WTC11 (cell line): ENCODE measurements around the gene FAM13A.

ENCODE experiments used
- CTCF ChIP-seq: fragments of 200-600 bp; IDR thresholded peaks from 2 replicates; pipeline ENCODE4 v1.8.0; 2022; ENCODE audit warnings: antibody characterized with exemption
- ESRRA ChIP-seq: sonication (generic); formaldehyde crosslinking; IDR thresholded peaks from 2 replicates; pipeline ENCODE4 v1.8.1; 2022; ENCODE audit warnings: mild to moderate bottlenecking, missing genetic modification reagents, borderline replicate concordance
- FOXK1 ChIP-seq: sonication (generic); formaldehyde crosslinking; IDR thresholded peaks from 2 replicates; pipeline ENCODE4 v1.8.0; 2022; ENCODE audit warnings: mild to moderate bottlenecking, moderate library complexity, missing genetic modification reagents
- GTF2I ChIP-seq: fragments of 250-450 bp; sonication (Bioruptor Pico); conservative IDR thresholded peaks from 2 replicates; pipeline ENCODE4 v1.4.0; 2021; ENCODE audit warnings: mild to moderate bottlenecking
- HMGXB4 ChIP-seq: sonication (generic); formaldehyde crosslinking; IDR thresholded peaks from 2 replicates; pipeline ENCODE4 v1.8.1; 2023; ENCODE audit warnings: mild to moderate bottlenecking, moderate library complexity, missing genetic modification reagents
- JUN ChIP-seq: sonication (generic); formaldehyde crosslinking; IDR thresholded peaks from 2 replicates; pipeline ENCODE4 v1.8.0; 2023; ENCODE audit warnings: mild to moderate bottlenecking, missing genetic modification reagents
- MLX ChIP-seq: sonication (generic); formaldehyde crosslinking; IDR thresholded peaks from 2 replicates; pipeline ENCODE4 v1.8.1; 2023; ENCODE audit warnings: mild to moderate bottlenecking, missing genetic modification reagents, moderate library complexity
- NR2C2 ChIP-seq: sonication (generic); formaldehyde crosslinking; IDR thresholded peaks from 2 replicates; pipeline ENCODE4 v1.8.0; 2022; ENCODE audit warnings: mild to moderate bottlenecking, missing genetic modification reagents
- NR3C1 ChIP-seq: sonication (generic); formaldehyde crosslinking; conservative IDR thresholded peaks from 2 replicates; pipeline ENCODE4 v1.8.1; 2023; ENCODE audit warnings: low read depth, mild to moderate bottlenecking, missing genetic modification reagents
- TCF7 ChIP-seq: sonication (generic); formaldehyde crosslinking; IDR thresholded peaks from 2 replicates; pipeline ENCODE4 v1.8.0; 2022; ENCODE audit warnings: mild to moderate bottlenecking, low read depth, missing genetic modification reagents, moderate library complexity
- ZNF423 ChIP-seq: fragments of 250-450 bp; sonication (Bioruptor Pico); IDR thresholded peaks from 2 replicates; pipeline ENCODE4 v2.1.2; 2022; ENCODE audit warnings: mild to moderate bottlenecking, moderate library complexity

- TF ChIP-seq CTCF = no peak
- TF ChIP-seq FOXK1 = no peak
- no peak for TF ChIP-seq TCF7 (CRISPR knock-in tag)
- TF ChIP-seq MLX = no peak
- TF ChIP-seq JUN = no peak
- no peak for TF ChIP-seq ESRRA (CRISPR knock-in tag)
- TF ChIP-seq NR2C2 (CRISPR knock-in tag) = no peak
- no peak for TF ChIP-seq GTF2I
- TF ChIP-seq ZNF423 (CRISPR knock-in tag) = no peak
- TF ChIP-seq HMGXB4 (CRISPR knock-in tag) = no peak
- no peak for TF ChIP-seq NR3C1 (CRISPR knock-in tag)
These were observed 13.1 kb upstream of the FAM13A start for GRCh38 chr4:89070041-89070440.
